T-helper 17 cell (primary cell): ENCODE results near the gene ZFHX3. TPM values are rescaled to one million over a fixed set of nuclear protein-coding genes. Genes with fewer than 3 reads are reported as not detected.

Experiments used
- ATAC-seq: fragments of 150-1000 bp; cut with Tn5 transposase; 2 replicates; pipeline ENCODE4 v1.10.0; 2021; ENCODE audit warnings: mild to moderate bottlenecking, moderate library complexity
- DNase-seq, 3 donors: peaks; one replicate each; pipeline versions ENCODE4 v3.0.0 to v3.0.0-alpha.2; 2020 to 2021
- H3K9me3 ChIP-seq: one replicate; pipeline ENCODE4 v1.7.0; 2013; ENCODE audit warnings: low read length, mild to moderate bottlenecking; ENCODE audit not compliant: control insufficient read depth, poor library complexity, severe bottlenecking
- H3K27ac Mint-ChIP-seq: one replicate; pipeline ENCODE4 v1.8.0; 2022; ENCODE audit warnings: mild to moderate bottlenecking, moderate library complexity, mixed read lengths
- H3K27me3 Mint-ChIP-seq: one replicate; pipeline ENCODE4 v1.8.0; 2022; ENCODE audit warnings: mixed read lengths
- H3K36me3 Mint-ChIP-seq: one replicate; pipeline ENCODE4 v1.8.0; 2022; ENCODE audit warnings: low read depth, mixed read lengths
- H3K4me1 Mint-ChIP-seq: one replicate; pipeline ENCODE4 v1.8.0; 2022; ENCODE audit warnings: mild to moderate bottlenecking, mixed read lengths
- H3K4me3 Mint-ChIP-seq: one replicate; pipeline ENCODE4 v1.8.0; 2022; ENCODE audit warnings: mild to moderate bottlenecking, moderate library complexity, mixed read lengths
- total RNA-seq, 4 donors: library from RNA in 2 of 4; stranded (reverse) in 2 of 4; gene quantifications; one replicate each; pipeline ENCODE4 v1.2.3 and lab custom pipeline; 2022 to 2026

Gene ZFHX3
- total RNA-seq, 2 donors from 2014 or later: 0.94 to 2.2 TPM

DNA sequence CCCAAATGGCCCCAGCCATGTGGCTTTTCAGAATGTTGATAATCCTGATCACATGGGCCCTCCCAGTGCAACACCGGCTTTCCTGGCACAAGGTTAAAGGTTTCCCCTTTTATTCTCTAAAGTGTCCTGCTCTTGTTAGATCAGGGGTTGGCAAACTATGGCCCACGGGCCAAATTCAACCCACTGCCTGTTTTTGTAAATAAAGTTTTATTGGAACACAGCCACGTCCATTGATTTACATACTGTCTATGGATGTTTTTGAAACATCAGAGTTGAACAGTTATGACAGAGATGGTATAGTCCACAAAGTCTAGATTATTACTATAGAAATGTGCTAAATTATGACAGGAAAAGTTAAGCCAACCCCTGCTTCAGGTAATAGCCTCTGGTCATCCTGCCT lies 157.3 kb downstream of the ZFHX3 start:
- Mint-ChIP-seq H3K4me1 (no peaks in the 10 kb centered on the region), H3K36me3 (peaks cover 4% of the 10 kb centered on the region), H3K27ac (no peak overlapping the region), H3K4me3 (no peak overlapping the region), H3K27me3 (peaks cover 5% of the 10 kb centered on the region)
- H3K9me3 ChIP-seq: no peaks in the 10 kb centered on the region
- ATAC-seq (no peak), DNase-seq (no peak)

GRCh38 chr16:72889616-72890582 lies 158.0 kb downstream of the ZFHX3 start:
- ATAC-seq: no peak
- no peak overlapping the region for H3K4me3 Mint-ChIP-seq
- H3K27ac Mint-ChIP-seq: no peak overlapping the region
- peaks cover 4% of the 10 kb centered on the region for H3K36me3 Mint-ChIP-seq
- no peaks in the 10 kb centered on the region for H3K4me1 Mint-ChIP-seq
- no peaks in the 10 kb centered on the region for H3K9me3 ChIP-seq
- peaks cover 5% of the 10 kb centered on the region for H3K27me3 Mint-ChIP-seq
- DNase-seq: no peak

DNA sequence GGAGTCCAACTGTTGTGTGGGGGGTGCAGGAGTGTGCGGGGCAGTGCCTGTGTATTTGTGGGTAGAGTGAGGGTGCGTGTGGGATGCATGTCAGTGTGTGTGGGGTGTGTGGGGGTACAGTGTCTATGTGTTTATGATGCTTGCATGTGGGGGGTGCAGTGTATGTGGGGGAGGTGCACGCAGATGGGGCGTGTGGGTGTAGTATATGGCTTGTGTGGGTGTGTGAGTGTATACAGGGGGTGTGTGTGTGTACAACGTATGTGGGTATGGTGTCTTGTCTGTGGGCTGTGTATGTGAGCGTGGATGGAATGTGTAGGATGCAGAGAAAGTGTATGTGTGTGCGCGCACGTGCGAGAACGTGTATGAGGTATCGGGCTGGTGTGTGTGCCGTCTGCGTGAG lies 160.4 kb downstream of the ZFHX3 start:
- Mint-ChIP-seq H3K4me3 (no peak overlapping the region), H3K36me3 (peaks cover 4% of the 10 kb centered on the region), H3K4me1 (no peaks in the 10 kb centered on the region), H3K27ac (no peak overlapping the region), H3K27me3 (peaks cover 5% of the 10 kb centered on the region)
- ATAC-seq: no peak
- no peaks in the 10 kb centered on the region for H3K9me3 ChIP-seq
- DNase-seq: no peak

- ATAC-seq: no peak
- Mint-ChIP-seq H3K4me3 (no peak overlapping the region), H3K4me1 (no peaks in the 10 kb centered on the region), H3K27ac (no peak overlapping the region), H3K27me3 (peaks cover 12% of the 10 kb centered on the region), H3K36me3 (peaks cover 4% of the 10 kb centered on the region)
- DNase-seq: no peak
- H3K9me3 ChIP-seq: no peaks in the 10 kb centered on the region
These were observed 161.5 kb downstream of the ZFHX3 start for GRCh38 chr16:72886346-72886974.

DNA sequence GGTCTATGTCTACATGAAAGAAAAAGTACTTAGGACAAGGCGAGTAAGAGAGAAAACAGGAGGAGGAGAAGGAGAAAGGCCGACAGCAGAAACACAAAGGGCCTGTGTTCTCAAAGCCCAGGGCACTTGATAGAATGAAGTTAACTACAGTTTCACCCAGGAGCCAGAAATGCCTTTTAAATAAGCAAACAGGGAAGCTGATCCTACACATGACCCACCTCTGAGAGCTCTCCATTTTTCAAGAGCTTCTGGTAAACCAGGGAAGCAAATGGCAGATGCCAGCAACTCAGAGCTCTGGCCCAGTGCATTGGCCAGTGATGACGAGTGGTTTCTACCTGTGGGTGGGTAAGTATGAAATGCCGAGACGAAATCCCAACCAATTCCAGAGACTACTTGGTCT lies 163.4 kb downstream of the ZFHX3 start:
- Mint-ChIP-seq H3K27ac (no peak overlapping the region), H3K36me3 (peaks cover 4% of the 10 kb centered on the region), H3K4me1 (no peaks in the 10 kb centered on the region), H3K27me3 (peaks cover 6% of the 10 kb centered on the region), H3K4me3 (no peak overlapping the region)
- no peak for ATAC-seq
- no peaks in the 10 kb centered on the region for H3K9me3 ChIP-seq
- DNase-seq: no peak

GRCh38 chr16:72884037-72884436 lies 163.9 kb downstream of the ZFHX3 start:
- Mint-ChIP-seq H3K4me1 (no peaks in the 10 kb centered on the region), H3K27me3 (peaks cover 6% of the 10 kb centered on the region), H3K27ac (no peak overlapping the region), H3K36me3 (peaks cover 4% of the 10 kb centered on the region), H3K4me3 (no peak overlapping the region)
- no peak for DNase-seq
- H3K9me3 ChIP-seq: no peaks in the 10 kb centered on the region
- no peak for ATAC-seq

GRCh38 chr16:72879846-72880245 lies 168.1 kb downstream of the ZFHX3 start:
- no peaks in the 10 kb centered on the region for H3K9me3 ChIP-seq
- H3K4me3 Mint-ChIP-seq: no peak overlapping the region
- no peak overlapping the region for H3K27ac Mint-ChIP-seq
- peaks cover 20% of the 10 kb centered on the region for H3K27me3 Mint-ChIP-seq
- DNase-seq (no peak), ATAC-seq (no peak)
- H3K4me1 Mint-ChIP-seq: no peaks in the 10 kb centered on the region
- no peaks in the 10 kb centered on the region for H3K36me3 Mint-ChIP-seq

DNA sequence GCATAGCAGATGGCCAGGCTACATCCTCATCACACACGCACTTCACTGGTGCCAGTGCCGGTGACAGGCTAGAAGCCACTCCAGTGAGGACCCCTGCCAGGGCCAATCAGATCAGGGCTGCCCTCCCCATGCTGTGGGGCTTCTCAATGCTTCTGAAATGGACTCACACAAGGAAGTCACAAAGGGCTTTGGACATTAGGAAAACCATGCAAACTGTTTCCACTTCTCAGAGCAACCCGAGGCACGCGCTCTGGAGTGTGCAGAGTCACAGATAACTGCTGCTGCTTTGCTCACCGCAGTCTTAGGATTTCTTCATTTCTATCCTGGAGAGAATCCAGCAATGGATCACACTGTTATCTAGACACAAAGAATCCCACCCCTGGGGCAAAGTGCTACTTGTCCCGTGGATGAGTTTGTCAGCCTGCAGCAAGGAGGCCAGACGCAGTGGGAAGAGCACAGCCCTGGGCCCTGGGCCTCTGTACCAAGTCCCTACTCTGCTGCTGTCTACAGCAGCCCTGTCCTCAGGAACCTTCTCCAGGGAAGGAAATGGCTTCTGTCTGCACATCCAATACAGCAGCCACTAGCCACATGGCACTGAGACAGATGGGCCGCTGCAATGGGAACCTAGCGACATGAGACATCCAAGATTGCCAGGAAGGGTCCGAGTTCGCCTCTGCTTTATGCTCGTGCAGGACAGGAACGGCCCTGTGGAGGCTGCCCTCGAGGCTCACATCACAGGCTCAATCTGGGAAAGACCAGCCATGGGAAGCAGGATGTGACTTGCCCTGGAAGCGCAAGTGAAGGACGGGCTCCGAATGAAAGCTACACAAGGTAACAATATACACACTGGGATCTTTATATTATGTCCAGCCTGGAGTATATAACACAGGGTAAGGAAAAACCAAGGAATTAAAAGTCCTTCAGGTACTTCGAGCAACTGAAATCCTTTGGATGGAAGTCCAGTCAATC lies 169.3 kb downstream of the ZFHX3 start:
- Mint-ChIP-seq H3K36me3 (no peaks in the 10 kb centered on the region), H3K4me3 (no peak overlapping the region), H3K4me1 (no peaks in the 10 kb centered on the region), H3K27me3 (peaks cover 20% of the 10 kb centered on the region), H3K27ac (no peak overlapping the region)
- no peak for DNase-seq
- ATAC-seq: no peak
- no peaks in the 10 kb centered on the region for H3K9me3 ChIP-seq

DNA sequence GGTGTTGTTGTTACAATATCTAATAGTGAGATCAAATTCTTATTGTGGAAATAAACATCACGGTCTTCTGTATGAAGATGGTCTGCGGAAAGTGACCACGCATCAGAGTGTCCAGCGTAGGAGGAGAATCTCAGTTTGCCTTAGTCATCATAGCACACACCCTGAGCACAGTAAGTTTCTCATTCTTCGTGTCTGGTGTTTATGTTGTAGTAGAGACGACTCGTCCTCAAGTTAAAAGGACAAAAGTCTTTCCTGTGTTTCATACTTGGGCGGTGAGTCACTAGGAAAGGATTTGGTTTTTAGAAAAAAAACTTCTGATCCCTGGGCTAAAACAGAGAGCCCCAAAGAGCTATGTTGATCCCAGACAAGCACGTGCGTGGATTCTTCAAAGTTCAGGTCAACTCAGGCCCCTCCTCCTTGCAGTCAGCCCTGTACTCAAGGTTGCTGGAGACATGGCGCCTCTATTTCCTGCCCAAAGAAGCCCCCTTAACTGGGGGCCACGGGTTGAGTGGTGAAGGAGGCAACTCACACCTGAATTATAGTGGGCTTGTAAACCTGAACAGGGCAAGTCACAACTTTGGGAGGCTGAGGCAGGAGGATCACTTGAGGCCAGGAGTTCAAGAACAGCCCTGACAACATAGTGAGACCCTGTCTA lies 170.4 kb downstream of the ZFHX3 start:
- peaks cover 20% of the 10 kb centered on the region for H3K27me3 Mint-ChIP-seq
- no peaks in the 10 kb centered on the region for H3K36me3 Mint-ChIP-seq
- H3K9me3 ChIP-seq: no peaks in the 10 kb centered on the region
- ATAC-seq (no peak), DNase-seq (no peak)
- no peak overlapping the region for H3K4me3 Mint-ChIP-seq
- no peaks in the 10 kb centered on the region for H3K4me1 Mint-ChIP-seq
- H3K27ac Mint-ChIP-seq: no peak overlapping the region

GRCh38 chr16:72876981-72877373 lies 171.0 kb downstream of the ZFHX3 start:
- no peaks in the 10 kb centered on the region for H3K4me1 Mint-ChIP-seq
- H3K4me3 Mint-ChIP-seq: no peak overlapping the region
- no peaks in the 10 kb centered on the region for H3K36me3 Mint-ChIP-seq
- H3K9me3 ChIP-seq: no peaks in the 10 kb centered on the region
- H3K27me3 Mint-ChIP-seq: peaks cover 17% of the 10 kb centered on the region
- ATAC-seq (no peak), DNase-seq (no peak)
- no peak overlapping the region for H3K27ac Mint-ChIP-seq

DNA sequence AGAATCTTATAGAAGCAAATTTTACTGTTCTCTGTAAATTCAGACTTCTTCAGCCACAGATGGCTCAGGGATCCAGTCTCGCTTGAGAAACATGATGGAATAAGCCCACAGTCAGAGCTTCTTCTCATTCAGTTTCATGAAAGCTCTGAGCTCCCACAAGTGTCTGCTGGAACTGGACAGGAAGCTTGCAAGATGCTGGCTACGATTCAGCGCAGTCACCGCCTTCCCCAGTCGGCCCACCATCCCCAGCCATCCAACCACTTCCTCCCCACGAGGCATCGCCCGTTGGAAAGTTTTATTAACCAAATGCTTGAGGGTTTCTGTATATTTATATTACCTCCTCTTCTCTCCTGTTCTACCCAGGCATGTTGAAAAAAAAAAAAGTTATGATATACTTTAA lies 171.7 kb downstream of the ZFHX3 start:
- Mint-ChIP-seq H3K27me3 (peaks cover 14% of the 10 kb centered on the region), H3K36me3 (no peaks in the 10 kb centered on the region), H3K4me1 (no peaks in the 10 kb centered on the region), H3K27ac (no peak overlapping the region), H3K4me3 (no peak overlapping the region)
- ATAC-seq: no peak
- DNase-seq: no peak
- H3K9me3 ChIP-seq: no peaks in the 10 kb centered on the region

- Mint-ChIP-seq H3K27ac (no peak overlapping the region), H3K27me3 (peaks cover 14% of the 10 kb centered on the region), H3K4me1 (no peaks in the 10 kb centered on the region), H3K4me3 (no peak overlapping the region), H3K36me3 (no peaks in the 10 kb centered on the region)
- no peaks in the 10 kb centered on the region for H3K9me3 ChIP-seq
- DNase-seq (no peak), ATAC-seq (no peak)
These were observed 172.5 kb downstream of the ZFHX3 start for GRCh38 chr16:72875291-72876031.
